GM12878 (cell line): Measurements from ENCODE around the gene RPRD1B. TPM values are rescaled to one million over a fixed set of nuclear protein-coding genes. Genes with fewer than 3 reads are reported as not detected.
A peak's percentile ranks its signal among the peaks of the same experiment; 100 is the strongest.

Experiments used
- ATAC-seq: fragments of 200-7000 bp; cut with Tn5 transposase; 3 replicates; pipeline ENCODE4 v1.9.1; 2020; ENCODE audit warnings: mild to moderate bottlenecking, moderate library complexity
- BruUV-seq: library from RNA; stranded (reverse); fragments of 400-500 nt; replicated peaks from 2 replicates; lab custom pipeline; 2021; lab: Mats Ljungman, UMichigan
- CTCF ChIA-PET: fragments of 300-600 bp; sonication (Branson Sonifier 250); formaldehyde crosslinking; extraction: SDS; loops from one replicate; lab custom pipeline; 2021; ENCODE audit warnings: inconsistent platforms; lab: Yijun Ruan, JAX
- POLR2A ChIA-PET: fragments of 350-600 bp; formaldehyde crosslinking; extraction: SDS; loops from one replicate; lab custom pipeline; 2021; ENCODE audit warnings: inconsistent platforms; lab: Charles Lee
- RAD21 ChIA-PET: fragments of 300-600 bp; sonication (Branson Sonifier 250); formaldehyde crosslinking; loops from one replicate; lab custom pipeline; 2023; ENCODE audit warnings: antibody characterized with exemption; ENCODE audit not compliant: unreplicated experiment; lab: Charles Lee
- SMC1A ChIA-PET: fragments of 300-600 bp; sonication (Branson Sonifier 250); formaldehyde crosslinking; loops from one replicate; lab custom pipeline; 2023; ENCODE audit not compliant: unreplicated experiment, uncharacterized antibody; lab: Charles Lee
- DNase-seq: peaks from one replicate; pipeline ENCODE4 v3.0.0-alpha.2; 2011; ENCODE audit warnings: low read depth, low spot score
- FAIRE-seq: peaks from 3 replicates; lab custom pipeline; 2011; peaks lifted over from hg19 to GRCh38; lab: Jason Lieb, UNC
- H2AFZ ChIP-seq: 2 replicates; pipeline ENCODE4 v1.6.0; 2011; ENCODE audit warnings: low read depth, low read length, control low read depth; ENCODE audit not compliant: control insufficient read depth
- H3K27ac ChIP-seq: 2 replicates; pipeline ENCODE4 v1.5.1; 2011; ENCODE audit warnings: control low read depth; ENCODE audit not compliant: control insufficient read depth, insufficient read depth
- H3K27me3 ChIP-seq, 2 experiments: replicated peaks in 1 of 2; 2 replicates each; pipeline versions ENCODE4 v1.6.0 to v1.6.1; 2011; ENCODE audit warnings: low read length in 1 of 2; ENCODE audit not compliant: control insufficient read depth in 2 of 2, insufficient read depth in 2 of 2
- H3K36me3 ChIP-seq, 2 experiments: 2 replicates each; pipeline ENCODE4 v1.5.1; 2011; ENCODE audit warnings: low read length in 1 of 2; ENCODE audit not compliant: control insufficient read depth in 2 of 2, insufficient read depth in 2 of 2
- H3K4me1 ChIP-seq: 2 replicates; pipeline ENCODE4 v1.6.1; 2011; ENCODE audit warnings: mild to moderate bottlenecking, low read length, moderate library complexity, mixed read lengths; ENCODE audit not compliant: control insufficient read depth, insufficient read depth
- H3K4me2 ChIP-seq: 2 replicates; pipeline ENCODE4 v1.6.0; 2011; ENCODE audit warnings: control low read depth; ENCODE audit not compliant: control insufficient read depth, insufficient read depth
- H3K4me3 ChIP-seq: fragments of 200-600 bp; sonication (generic); 2 replicates; pipeline ENCODE4 v1.5.1; 2016
- H3K79me2 ChIP-seq: 2 replicates; pipeline ENCODE4 v1.6.0; 2011; ENCODE audit warnings: low read length; ENCODE audit not compliant: control insufficient read depth, insufficient read depth
- H3K9ac ChIP-seq: 2 replicates; pipeline ENCODE4 v1.8.0; 2011; ENCODE audit warnings: low read length, control low read depth, mixed read lengths; ENCODE audit not compliant: control insufficient read depth, insufficient read depth
- H3K9me3 ChIP-seq: replicated peaks from 3 replicates; pipeline ENCODE4 v1.5.1; 2011; ENCODE audit warnings: mild to moderate bottlenecking, low read length; ENCODE audit not compliant: control insufficient read depth, insufficient read depth
- H4K20me1 ChIP-seq: 2 replicates; pipeline ENCODE4 v1.6.0; 2011; ENCODE audit not compliant: control insufficient read depth, insufficient read depth
- WGBS: methylation state at CpG from one replicate; pipeline ENCODE4 v1.1.6; 2016; ENCODE audit warnings: low lambda C conversion rate; ENCODE audit not compliant: insufficient replicate concordance, insufficient coverage; ENCODE audit errors: missing lambda C conversion rate; 5-methylcytosine and 5-hydroxymethylcytosine counted together
- in situ Hi-C: fragments of 300-500 bp; cut with MboI; formaldehyde crosslinking; loops from 9 replicates; pipeline ENCODE4 v1.14.3; 2018; ENCODE audit warnings: mixed read lengths
- intact Hi-C: fragments of 100-400 bp; cut with micrococcal nuclease; formaldehyde crosslinking; loops from one replicate; pipeline ENCODE4 v1.14.2; 2022; ENCODE audit not compliant: unreplicated experiment
- polyA plus RNA-seq, 11 experiments: library from polyadenylated mRNA; depleted of rRNA in 4 of 11; unstranded in 6 of 11; stranded (reverse) in 5 of 11; fragments of >200 nt; fragmentation: Nextera tagmentation in 4 of 11; fragmentation: Illumina TruSeq in 1 of 11; extraction: Ambion mirVana in 4 of 11; extraction: Trizol in 1 of 11; gene quantifications; 1 replicate in 1 of 11; 2 replicates in 10 of 11; pipeline versions ENCODE4 v1.2.1 to v1.2.3, GENCODE V29; 2011 to 2016; ENCODE audit warnings: inconsistent platforms in 2 of 11, missing spikeins in 2 of 11, low read depth in 1 of 11
- total RNA-seq, 4 experiments: library from RNA; depleted of rRNA in 3 of 4; stranded (reverse); fragments of >200 nt in 3 of 4; fragmentation: Illumina TruSeq in 1 of 4; extraction: Trizol in 1 of 4; gene quantifications; 2 replicates each; pipeline versions ENCODE4 v1.2.1 to v1.2.3, GENCODE V29; 2013 to 2021
- TF ChIP-seq, protein P1 (sequence below): fragments of 450-650 bp; IDR thresholded peaks from 2 replicates; pipeline ENCODE4 v1.6.1; 2017; ENCODE audit warnings: mild to moderate bottlenecking, moderate library complexity
- TF ChIP-seq, protein P2 (sequence below), 3 experiments: IDR thresholded peaks in 2 of 3; conservative IDR thresholded peaks in 1 of 3; 2 replicates each; pipeline ENCODE4 v1.5.1; 2011; ENCODE audit warnings: low read depth in 3 of 3, low read length in 3 of 3, mild to moderate bottlenecking in 3 of 3, control low read depth in 2 of 3, moderate library complexity in 2 of 3, inconsistent platforms in 1 of 3, mixed read lengths in 1 of 3; ENCODE audit not compliant: control insufficient read depth in 2 of 3, insufficient read depth in 1 of 3; ENCODE audit errors: extremely low read depth in 1 of 3
- TF ChIP-seq, protein P3 (sequence below): fragments of 450-650 bp; IDR thresholded peaks from 2 replicates; pipeline ENCODE4 v1.6.1; 2016; ENCODE audit warnings: mild to moderate bottlenecking, moderate library complexity, borderline replicate concordance

Gene RPRD1B
- total and polyA plus RNA-seq, 10 of the 15 experiments (the other 5 are each of a cell fraction or from before 2014, with no cell fraction given): 5.2 to 40.2 (median 30.0) TPM

DNA sequence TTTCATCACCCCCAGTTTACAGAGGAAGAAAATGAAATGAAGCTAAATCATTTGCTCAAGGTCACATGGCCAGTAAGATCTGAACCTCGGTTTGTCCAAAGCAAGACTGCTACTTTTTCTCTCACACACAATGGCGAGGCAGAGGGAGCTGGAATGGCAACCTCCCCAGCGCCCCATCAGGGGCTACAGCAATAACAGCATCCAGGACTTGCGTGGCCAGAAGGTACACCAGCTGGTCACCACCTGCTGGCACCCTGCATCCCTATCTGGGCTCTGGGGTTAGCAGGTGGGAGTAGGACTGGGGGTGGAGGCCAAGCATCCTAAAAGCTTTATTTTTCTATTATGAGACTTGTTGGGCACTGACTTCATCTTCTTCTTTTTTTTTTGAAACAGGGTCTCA, 41.6 kb upstream of the RPRD1B start (continued):
- TF ChIP-seq, protein P1, sequence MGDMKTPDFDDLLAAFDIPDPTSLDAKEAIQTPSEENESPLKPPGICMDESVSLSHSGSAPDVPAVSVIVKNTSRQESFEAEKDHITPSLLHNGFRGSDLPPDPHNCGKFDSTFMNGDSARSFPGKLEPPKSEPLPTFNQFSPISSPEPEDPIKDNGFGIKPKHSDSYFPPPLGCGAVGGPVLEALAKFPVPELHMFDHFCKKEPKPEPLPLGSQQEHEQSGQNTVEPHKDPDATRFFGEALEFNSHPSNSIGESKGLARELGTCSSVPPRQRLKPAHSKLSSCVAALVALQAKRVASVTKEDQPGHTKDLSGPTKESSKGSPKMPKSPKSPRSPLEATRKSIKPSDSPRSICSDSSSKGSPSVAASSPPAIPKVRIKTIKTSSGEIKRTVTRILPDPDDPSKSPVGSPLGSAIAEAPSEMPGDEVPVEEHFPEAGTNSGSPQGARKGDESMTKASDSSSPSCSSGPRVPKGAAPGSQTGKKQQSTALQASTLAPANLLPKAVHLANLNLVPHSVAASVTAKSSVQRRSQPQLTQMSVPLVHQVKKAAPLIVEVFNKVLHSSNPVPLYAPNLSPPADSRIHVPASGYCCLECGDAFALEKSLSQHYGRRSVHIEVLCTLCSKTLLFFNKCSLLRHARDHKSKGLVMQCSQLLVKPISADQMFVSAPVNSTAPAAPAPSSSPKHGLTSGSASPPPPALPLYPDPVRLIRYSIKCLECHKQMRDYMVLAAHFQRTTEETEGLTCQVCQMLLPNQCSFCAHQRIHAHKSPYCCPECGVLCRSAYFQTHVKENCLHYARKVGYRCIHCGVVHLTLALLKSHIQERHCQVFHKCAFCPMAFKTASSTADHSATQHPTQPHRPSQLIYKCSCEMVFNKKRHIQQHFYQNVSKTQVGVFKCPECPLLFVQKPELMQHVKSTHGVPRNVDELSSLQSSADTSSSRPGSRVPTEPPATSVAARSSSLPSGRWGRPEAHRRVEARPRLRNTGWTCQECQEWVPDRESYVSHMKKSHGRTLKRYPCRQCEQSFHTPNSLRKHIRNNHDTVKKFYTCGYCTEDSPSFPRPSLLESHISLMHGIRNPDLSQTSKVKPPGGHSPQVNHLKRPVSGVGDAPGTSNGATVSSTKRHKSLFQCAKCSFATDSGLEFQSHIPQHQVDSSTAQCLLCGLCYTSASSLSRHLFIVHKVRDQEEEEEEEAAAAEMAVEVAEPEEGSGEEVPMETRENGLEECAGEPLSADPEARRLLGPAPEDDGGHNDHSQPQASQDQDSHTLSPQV: no peak

DNA sequence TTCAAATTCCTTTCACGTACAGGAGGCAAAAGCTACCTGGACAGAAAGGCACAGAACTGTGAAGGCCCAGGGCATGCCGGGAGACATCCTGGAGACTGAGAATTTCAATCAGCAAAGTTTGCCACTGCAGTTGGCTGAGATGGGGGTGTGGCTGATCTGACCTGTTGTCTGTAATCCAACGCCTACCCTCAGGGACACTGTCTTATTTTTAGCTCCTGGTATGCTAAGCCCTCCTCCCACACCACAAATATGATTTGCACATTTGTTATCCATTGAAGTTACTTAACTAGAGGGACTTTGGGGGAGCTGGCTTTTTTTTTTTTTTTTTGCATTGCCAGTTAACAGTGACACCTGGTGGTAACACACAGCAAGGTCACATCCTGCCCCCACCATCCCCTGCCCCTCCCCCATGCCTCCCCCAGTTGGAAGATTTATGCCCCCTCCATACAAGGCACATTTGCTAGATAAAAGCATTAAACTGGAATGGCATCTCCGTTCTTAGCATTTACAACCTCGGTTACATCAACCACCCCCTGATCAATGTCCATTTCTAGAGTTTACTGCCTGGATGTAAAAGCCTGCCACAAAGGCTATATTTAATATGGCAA, 40.6 kb upstream of the RPRD1B start:
- 0 out of 3 replicates have a peak, but pooled peaks have one; percentile 5 for ATAC-seq
- no peaks in the 10 kb centered on the region for H3K27me3 ChIP-seq
- no peak for DNase-seq
- no peak overlapping the region for H3K4me3 ChIP-seq
- peaks cover 33% of the 10 kb centered on the region for H3K4me1 ChIP-seq
- H3K79me2 ChIP-seq: no peaks in the 10 kb centered on the region
- ChIA-PET RAD21 (interaction anchor here (0.6 to 1.8 kb wide), 13 partner anchors 65 to 797 kb away, joined by 3 to 10 read pairs (median 3); no protein-coding TSS in a partner anchor), CTCF (interaction anchor here (0.6 to 4.2 kb wide), 26 partner anchors 13 to 431 kb away, joined by 3 to 26 read pairs (median 4); partner anchors contain the start of gene VSTM2L), POLR2A (interaction anchor here (0.6 kb wide), 2 partner anchors 420 to 695 kb away, joined by 3 to 4 read pairs; no protein-coding TSS in a partner anchor), SMC1A (interaction anchor here (0.6 to 2.6 kb wide), 11 partner anchors 9 to 797 kb away, joined by 3 to 15 read pairs (median 4); no protein-coding TSS in a partner anchor)
- no TSS peak for BruUV-seq
- no peak overlapping the region for H2AFZ ChIP-seq
- no peaks in the 10 kb centered on the region for H3K9me3 ChIP-seq
- in situ Hi-C loops: loop anchor here (5.0 to 10.0 kb wide), 3 partner anchors 86 to 728 kb away; partner anchors contain the start of gene GHRH
- intact Hi-C loops: loop anchor here (1.0 to 10.0 kb wide), 4 partner anchors 91 to 341 kb away; no protein-coding TSS in a partner anchor
- peaks cover 3 to 13% of the 10 kb centered on the region in 2 experiments; a peak in 3 of 4 replicates for H3K36me3 ChIP-seq
- FAIRE-seq: no peak
- H3K4me2 ChIP-seq: no peak overlapping the region
- peak overlapping the region; percentile 15; the same call in 1 of the 2 replicates for H3K27ac ChIP-seq
- no peaks in the 10 kb centered on the region for H4K20me1 ChIP-seq
- 85% methylated on average over 5 of the region's 5 CpGs for whole genome bisulfite sequencing
- no peak overlapping the region for H3K9ac ChIP-seq
- TF ChIP-seq, protein P2, sequence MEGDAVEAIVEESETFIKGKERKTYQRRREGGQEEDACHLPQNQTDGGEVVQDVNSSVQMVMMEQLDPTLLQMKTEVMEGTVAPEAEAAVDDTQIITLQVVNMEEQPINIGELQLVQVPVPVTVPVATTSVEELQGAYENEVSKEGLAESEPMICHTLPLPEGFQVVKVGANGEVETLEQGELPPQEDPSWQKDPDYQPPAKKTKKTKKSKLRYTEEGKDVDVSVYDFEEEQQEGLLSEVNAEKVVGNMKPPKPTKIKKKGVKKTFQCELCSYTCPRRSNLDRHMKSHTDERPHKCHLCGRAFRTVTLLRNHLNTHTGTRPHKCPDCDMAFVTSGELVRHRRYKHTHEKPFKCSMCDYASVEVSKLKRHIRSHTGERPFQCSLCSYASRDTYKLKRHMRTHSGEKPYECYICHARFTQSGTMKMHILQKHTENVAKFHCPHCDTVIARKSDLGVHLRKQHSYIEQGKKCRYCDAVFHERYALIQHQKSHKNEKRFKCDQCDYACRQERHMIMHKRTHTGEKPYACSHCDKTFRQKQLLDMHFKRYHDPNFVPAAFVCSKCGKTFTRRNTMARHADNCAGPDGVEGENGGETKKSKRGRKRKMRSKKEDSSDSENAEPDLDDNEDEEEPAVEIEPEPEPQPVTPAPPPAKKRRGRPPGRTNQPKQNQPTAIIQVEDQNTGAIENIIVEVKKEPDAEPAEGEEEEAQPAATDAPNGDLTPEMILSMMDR (IDR thresholded peaks at IDR 0.05 in 2 of 3, conservative IDR thresholded peaks at IDR 0.05 in 1 of 3; ENCODE audit: control insufficient read depth in 2 of 3, extremely low read depth in 1 of 3, insufficient read depth in 1 of 3, low read depth in 3 of 3, low read length in 3 of 3): peak; percentile 32 to 56 (median 51); a peak in 3 of 6 replicates
- TF ChIP-seq, protein P3, sequence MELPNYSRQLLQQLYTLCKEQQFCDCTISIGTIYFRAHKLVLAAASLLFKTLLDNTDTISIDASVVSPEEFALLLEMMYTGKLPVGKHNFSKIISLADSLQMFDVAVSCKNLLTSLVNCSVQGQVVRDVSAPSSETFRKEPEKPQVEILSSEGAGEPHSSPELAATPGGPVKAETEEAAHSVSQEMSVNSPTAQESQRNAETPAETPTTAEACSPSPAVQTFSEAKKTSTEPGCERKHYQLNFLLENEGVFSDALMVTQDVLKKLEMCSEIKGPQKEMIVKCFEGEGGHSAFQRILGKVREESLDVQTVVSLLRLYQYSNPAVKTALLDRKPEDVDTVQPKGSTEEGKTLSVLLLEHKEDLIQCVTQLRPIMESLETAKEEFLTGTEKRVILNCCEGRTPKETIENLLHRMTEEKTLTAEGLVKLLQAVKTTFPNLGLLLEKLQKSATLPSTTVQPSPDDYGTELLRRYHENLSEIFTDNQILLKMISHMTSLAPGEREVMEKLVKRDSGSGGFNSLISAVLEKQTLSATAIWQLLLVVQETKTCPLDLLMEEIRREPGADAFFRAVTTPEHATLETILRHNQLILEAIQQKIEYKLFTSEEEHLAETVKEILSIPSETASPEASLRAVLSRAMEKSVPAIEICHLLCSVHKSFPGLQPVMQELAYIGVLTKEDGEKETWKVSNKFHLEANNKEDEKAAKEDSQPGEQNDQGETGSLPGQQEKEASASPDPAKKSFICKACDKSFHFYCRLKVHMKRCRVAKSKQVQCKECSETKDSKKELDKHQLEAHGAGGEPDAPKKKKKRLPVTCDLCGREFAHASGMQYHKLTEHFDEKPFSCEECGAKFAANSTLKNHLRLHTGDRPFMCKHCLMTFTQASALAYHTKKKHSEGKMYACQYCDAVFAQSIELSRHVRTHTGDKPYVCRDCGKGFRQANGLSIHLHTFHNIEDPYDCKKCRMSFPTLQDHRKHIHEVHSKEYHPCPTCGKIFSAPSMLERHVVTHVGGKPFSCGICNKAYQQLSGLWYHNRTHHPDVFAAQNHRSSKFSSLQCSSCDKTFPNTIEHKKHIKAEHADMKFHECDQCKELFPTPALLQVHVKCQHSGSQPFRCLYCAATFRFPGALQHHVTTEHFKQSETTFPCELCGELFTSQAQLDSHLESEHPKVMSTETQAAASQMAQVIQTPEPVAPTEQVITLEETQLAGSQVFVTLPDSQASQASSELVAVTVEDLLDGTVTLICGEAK: no peak
- TF ChIP-seq, protein P1: no peak
